ENCODE measurements around the gene KIF4A. TPM values are rescaled to one million over a fixed set of nuclear protein-coding genes. Genes with fewer than 3 reads are reported as not detected.
A peak's percentile ranks its signal among the peaks of the same experiment; 100 is the strongest.

Gene KIF4A
- total and polyA plus RNA-seq, 4 donors = 0.33 to 2.4 (median 0.64) TPM

GRCh38 chrX:70289168-70289792 is 624 bp upstream of the KIF4A start:
- Histone ChIP-seq H3K27me3 (ENCODE audit: control insufficient read depth in 3 of 3, insufficient read depth in 3 of 3, low read length in 2 of 3) (no peaks in the 10 kb centered on the region), H3K27ac (ENCODE audit: low read depth in 1 of 2, low read length in 1 of 2) (peak overlapping the region; percentile 34 to 73), H3K9ac (ENCODE audit: insufficient read depth in 1 of 2, low read length in 2 of 2) (peak overlapping the region; percentile 73 to 74), H3K4me1 (ENCODE audit: control insufficient read depth in 5 of 5, insufficient read depth in 5 of 5, low read length in 5 of 5) (peaks cover 0 to 9% (median 0%) of the 10 kb centered on the region in 5 donors), H3K4me3 (peak overlapping the region; percentile 55), H3K36me3 (ENCODE audit: control insufficient read depth in 4 of 4, insufficient read depth in 4 of 4, low read length in 4 of 4) (peaks cover 0 to 8% (median 2%) of the 10 kb centered on the region in 4 donors), H3K9me3 (ENCODE audit: control insufficient read depth in 4 of 4, insufficient read depth in 3 of 4, low read length in 3 of 4) (peaks cover 0 to 2% (median 0%) of the 10 kb centered on the region in 4 donors)
- 26 to 52% methylated on average over 11 of the region's 11 CpGs for WGBS, 2 donors
- DNase-seq = no peak
- no peak for TF ChIP-seq CTCF (IDR thresholded peaks at IDR 0.05; ENCODE audit: control extremely low read depth, extremely low read depth)
- ATAC-seq (ENCODE audit: insufficient read depth, low FRiP score) = no peak

- Histone ChIP-seq H3K36me3 (ENCODE audit: control insufficient read depth in 4 of 4, insufficient read depth in 4 of 4, low read length in 4 of 4) (peaks cover 0 to 2% (median 0%) of the 10 kb centered on the region in 4 donors), H3K4me3 (no peak overlapping the region), H3K4me1 (ENCODE audit: control insufficient read depth in 5 of 5, insufficient read depth in 5 of 5, low read length in 5 of 5) (peaks cover 0 to 9% (median 0%) of the 10 kb centered on the region in 5 donors), H3K9me3 (ENCODE audit: control insufficient read depth in 4 of 4, insufficient read depth in 3 of 4, low read length in 3 of 4) (peaks cover 0 to 2% (median 0%) of the 10 kb centered on the region in 4 donors), H3K27me3 (ENCODE audit: control insufficient read depth in 3 of 3, insufficient read depth in 3 of 3, low read length in 2 of 3) (no peaks in the 10 kb centered on the region), H3K9ac (ENCODE audit: insufficient read depth in 1 of 2, low read length in 2 of 2) (no peak overlapping the region), H3K27ac (ENCODE audit: low read depth in 1 of 2, low read length in 1 of 2) (no peak overlapping the region)
- TF ChIP-seq CTCF (IDR thresholded peaks at IDR 0.05; ENCODE audit: control extremely low read depth, extremely low read depth) = no peak
- DNase-seq (no peak), ATAC-seq (ENCODE audit: insufficient read depth, low FRiP score) (no peak)
- WGBS, 2 donors = 0% methylated on average over 1 of the region's 1 CpG
Observed at GRCh38 chrX:70292788-70293187, 2.9 kb downstream of the KIF4A start.

- TF ChIP-seq CTCF (IDR thresholded peaks at IDR 0.05; ENCODE audit: control extremely low read depth, extremely low read depth) = no peak
- Histone ChIP-seq H3K9me3 (ENCODE audit: control insufficient read depth in 4 of 4, insufficient read depth in 3 of 4, low read length in 3 of 4) (peaks cover 0 to 2% (median 0%) of the 10 kb centered on the region in 4 donors), H3K4me1 (ENCODE audit: control insufficient read depth in 5 of 5, insufficient read depth in 5 of 5, low read length in 5 of 5) (peaks cover 0 to 9% (median 0%) of the 10 kb centered on the region in 5 donors), H3K27ac (ENCODE audit: low read depth in 1 of 2, low read length in 1 of 2) (no peak overlapping the region), H3K4me3 (no peak overlapping the region), H3K36me3 (ENCODE audit: control insufficient read depth in 4 of 4, insufficient read depth in 4 of 4, low read length in 4 of 4) (no peaks in the 10 kb centered on the region), H3K27me3 (ENCODE audit: control insufficient read depth in 3 of 3, insufficient read depth in 3 of 3, low read length in 2 of 3) (no peaks in the 10 kb centered on the region), H3K9ac (ENCODE audit: insufficient read depth in 1 of 2, low read length in 2 of 2) (no peak overlapping the region)
- DNase-seq = no peak
- 80 to 94% methylated on average over 5 of the region's 5 CpGs for WGBS, 2 donors
- no peak for ATAC-seq (ENCODE audit: insufficient read depth, low FRiP score)
Observed at GRCh38 chrX:70293621-70294020, 3.7 kb downstream of the KIF4A start.

All from lung (tissue), 12 donors.